Neural progenitor cell (in vitro differentiated cells): ENCODE measurements around the gene RBL2. TPM values are rescaled to one million over a fixed set of nuclear protein-coding genes. Genes with fewer than 3 reads are reported as not detected.

Source experiments
- DNase-seq: peaks from one replicate; pipeline ENCODE4 v3.0.0-alpha.2; 2016; ENCODE audit warnings: low spot score
- H2AFZ ChIP-seq: fragments of 200-600 bp; sonication (generic); replicated peaks from 2 replicates; pipeline ENCODE4 v1.6.1; 2016; ENCODE audit warnings: antibody characterized with exemption
- H3F3A ChIP-seq: fragments of 200-600 bp; sonication (generic); 2 replicates; pipeline ENCODE4 v1.6.1; 2016; ENCODE audit warnings: antibody characterized with exemption, low read depth
- H3K27ac ChIP-seq: fragments of 200-600 bp; sonication (generic); 2 replicates; pipeline ENCODE4 v1.5.1; 2016; ENCODE audit warnings: mild to moderate bottlenecking
- H3K27me3 ChIP-seq: fragments of 200-600 bp; sonication (generic); 2 replicates; pipeline ENCODE4 v1.6.1; 2016; ENCODE audit warnings: mild to moderate bottlenecking, moderate library complexity
- H3K36me3 ChIP-seq: fragments of 200-600 bp; sonication (generic); 2 replicates; pipeline ENCODE4 v1.5.1; 2016
- H3K4me1 ChIP-seq: fragments of 200-600 bp; sonication (generic); 2 replicates; pipeline ENCODE4 v1.6.1; 2016; ENCODE audit warnings: mixed run types
- H3K4me2 ChIP-seq: fragments of 200-600 bp; sonication (generic); 2 replicates; pipeline ENCODE4 v1.6.1; 2016
- H3K4me3 ChIP-seq: fragments of 200-600 bp; sonication (generic); 2 replicates; pipeline ENCODE4 v1.5.1; 2016
- H3K79me2 ChIP-seq: fragments of 200-600 bp; sonication (generic); 2 replicates; pipeline ENCODE4 v1.6.1; 2016; ENCODE audit warnings: low read depth
- H3K9ac ChIP-seq: fragments of 200-600 bp; sonication (generic); 2 replicates; pipeline ENCODE4 v1.6.1; 2016
- H3K9me3 ChIP-seq: fragments of 200-600 bp; sonication (generic); 2 replicates; pipeline ENCODE4 v1.5.1; 2016; ENCODE audit warnings: low read depth
- H4K20me1 ChIP-seq: fragments of 200-600 bp; sonication (generic); 2 replicates; pipeline ENCODE4 v1.6.1; 2016; ENCODE audit warnings: low read depth
- H3K27ac Mint-ChIP-seq: 3 replicates; pipeline ENCODE4 v1.8.0; 2021; ENCODE audit warnings: mixed read lengths
- H3K27me3 Mint-ChIP-seq: 2 replicates; pipeline ENCODE4 v1.8.0; 2022; ENCODE audit warnings: low read depth, mild to moderate bottlenecking, inconsistent platforms, moderate library complexity, mixed read lengths; ENCODE audit not compliant: insufficient read depth
- H3K36me3 Mint-ChIP-seq: 3 replicates; pipeline ENCODE4 v1.8.0; 2021; ENCODE audit warnings: mixed read lengths
- H3K4me1 Mint-ChIP-seq: 3 replicates; pipeline ENCODE4 v1.8.0; 2021; ENCODE audit warnings: mixed read lengths
- H3K4me3 Mint-ChIP-seq: 3 replicates; pipeline ENCODE4 v1.8.0; 2021; ENCODE audit warnings: mild to moderate bottlenecking, moderate library complexity, mixed read lengths
- H3K9me3 Mint-ChIP-seq: 3 replicates; pipeline ENCODE4 v1.8.0; 2020; ENCODE audit warnings: mixed read lengths
- EZH2 ChIP-seq: fragments of 200-600 bp; sonication (generic); IDR thresholded peaks from 2 replicates; pipeline ENCODE4 v1.6.1; 2017; ENCODE audit warnings: antibody characterized with exemption, mild to moderate bottlenecking, moderate library complexity
- EZH2phosphoT487 ChIP-seq: fragments of 200-600 bp; sonication (generic); IDR thresholded peaks from 2 replicates; pipeline ENCODE4 v1.6.1; 2017; ENCODE audit warnings: antibody characterized with exemption
- total RNA-seq: library from RNA; depleted of rRNA; stranded (reverse); fragments of >200 nt; gene quantifications from 2 replicates; pipeline ENCODE4 v1.2.3, GENCODE V29; 2015; ENCODE audit warnings: low replicate concordance
- TF ChIP-seq, protein P1 (sequence below): fragments of 200-600 bp; sonication (generic); IDR thresholded peaks from 2 replicates; pipeline ENCODE4 v1.5.1; 2017; ENCODE audit warnings: antibody characterized with exemption, mild to moderate bottlenecking

RBL2 gene
- total RNA-seq, 1 donor from 2014 or later = 58.1 TPM

GRCh38 chr16:53489755-53490154 is 55.5 kb downstream of the RBL2 start:
- Histone ChIP-seq H3F3A (no peaks in the 10 kb centered on the region), H3K36me3 (peaks cover 33% of the 10 kb centered on the region), H3K27me3 (no peaks in the 10 kb centered on the region), H3K4me2 (no peak overlapping the region), H3K4me3 (no peak overlapping the region), H3K9me3 (no peaks in the 10 kb centered on the region), H3K27ac (no peak overlapping the region), H3K4me1 (no peaks in the 10 kb centered on the region), H2AFZ (no peak overlapping the region), H3K79me2 (no peaks in the 10 kb centered on the region), H3K9ac (no peak overlapping the region), H4K20me1 (peaks cover 5% of the 10 kb centered on the region)
- no peaks in the 10 kb centered on the region for H3K4me1 Mint-ChIP-seq
- H3K4me3 Mint-ChIP-seq = no peak overlapping the region
- H3K9me3 Mint-ChIP-seq = peaks cover 2% of the 10 kb centered on the region
- TF ChIP-seq, protein P1, sequence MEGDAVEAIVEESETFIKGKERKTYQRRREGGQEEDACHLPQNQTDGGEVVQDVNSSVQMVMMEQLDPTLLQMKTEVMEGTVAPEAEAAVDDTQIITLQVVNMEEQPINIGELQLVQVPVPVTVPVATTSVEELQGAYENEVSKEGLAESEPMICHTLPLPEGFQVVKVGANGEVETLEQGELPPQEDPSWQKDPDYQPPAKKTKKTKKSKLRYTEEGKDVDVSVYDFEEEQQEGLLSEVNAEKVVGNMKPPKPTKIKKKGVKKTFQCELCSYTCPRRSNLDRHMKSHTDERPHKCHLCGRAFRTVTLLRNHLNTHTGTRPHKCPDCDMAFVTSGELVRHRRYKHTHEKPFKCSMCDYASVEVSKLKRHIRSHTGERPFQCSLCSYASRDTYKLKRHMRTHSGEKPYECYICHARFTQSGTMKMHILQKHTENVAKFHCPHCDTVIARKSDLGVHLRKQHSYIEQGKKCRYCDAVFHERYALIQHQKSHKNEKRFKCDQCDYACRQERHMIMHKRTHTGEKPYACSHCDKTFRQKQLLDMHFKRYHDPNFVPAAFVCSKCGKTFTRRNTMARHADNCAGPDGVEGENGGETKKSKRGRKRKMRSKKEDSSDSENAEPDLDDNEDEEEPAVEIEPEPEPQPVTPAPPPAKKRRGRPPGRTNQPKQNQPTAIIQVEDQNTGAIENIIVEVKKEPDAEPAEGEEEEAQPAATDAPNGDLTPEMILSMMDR = no peak
- no peak for TF ChIP-seq EZH2
- no peak for TF ChIP-seq EZH2phosphoT487
- H3K27me3 Mint-ChIP-seq = no peaks in the 10 kb centered on the region
- no peak for DNase-seq
- peaks cover 51% of the 10 kb centered on the region for H3K36me3 Mint-ChIP-seq
- no peak overlapping the region for H3K27ac Mint-ChIP-seq

GRCh38 chr16:53492503-53492902 is 58.2 kb downstream of the RBL2 start:
- Histone ChIP-seq H3K27me3 (no peaks in the 10 kb centered on the region), H3K27ac (no peak overlapping the region), H3K4me3 (no peak overlapping the region), H3K79me2 (no peaks in the 10 kb centered on the region), H3F3A (no peaks in the 10 kb centered on the region), H4K20me1 (peaks cover 5% of the 10 kb centered on the region), H3K9ac (no peak overlapping the region), H3K4me2 (no peak overlapping the region), H3K9me3 (no peaks in the 10 kb centered on the region), H3K36me3 (peaks cover 14% of the 10 kb centered on the region), H3K4me1 (no peaks in the 10 kb centered on the region), H2AFZ (no peak overlapping the region)
- H3K36me3 Mint-ChIP-seq = peaks cover 37% of the 10 kb centered on the region
- H3K27ac Mint-ChIP-seq = no peak overlapping the region
- no peaks in the 10 kb centered on the region for H3K4me1 Mint-ChIP-seq
- TF ChIP-seq, protein P1 = no peak
- DNase-seq = no peak
- H3K4me3 Mint-ChIP-seq = no peak overlapping the region
- no peaks in the 10 kb centered on the region for H3K9me3 Mint-ChIP-seq
- H3K27me3 Mint-ChIP-seq = no peaks in the 10 kb centered on the region

DNA sequence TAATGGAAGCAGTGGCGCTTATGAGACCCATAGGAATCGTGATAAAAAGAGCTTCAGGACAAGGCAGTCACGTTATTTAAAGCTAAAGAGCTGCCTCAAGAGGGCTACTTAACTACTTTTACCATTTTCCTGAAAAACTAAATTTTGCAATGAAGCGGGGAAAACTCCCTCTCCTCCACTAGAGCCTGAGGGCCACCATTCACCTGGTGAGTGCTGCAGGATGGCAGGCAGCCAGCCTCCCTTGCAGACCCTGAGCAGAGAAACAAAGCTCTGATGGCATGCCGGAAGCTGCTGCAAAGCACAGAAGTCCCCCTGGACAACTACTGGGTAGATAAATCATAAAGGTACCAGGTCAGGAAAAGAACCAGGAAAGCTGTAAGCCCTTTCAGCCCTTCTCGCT is 60.4 kb downstream of the RBL2 start:
- Mint-ChIP-seq H3K36me3 (peaks cover 32% of the 10 kb centered on the region), H3K9me3 (no peaks in the 10 kb centered on the region)

More for the DNA sequence above, 60.4 kb downstream of the RBL2 start:
- H2AFZ ChIP-seq = no peak overlapping the region
- no peak overlapping the region for H3K4me3 Mint-ChIP-seq
- no peaks in the 10 kb centered on the region for H3K4me1 Mint-ChIP-seq
- no peak overlapping the region for H3K4me2 ChIP-seq
- no peak overlapping the region for H3K4me3 ChIP-seq
- TF ChIP-seq, protein P1 = no peak
- TF ChIP-seq EZH2phosphoT487 (no peak), EZH2 (no peak)
- no peak overlapping the region for H3K27ac Mint-ChIP-seq
- H3K9ac ChIP-seq = no peak overlapping the region
- DNase-seq = no peak
- H3K27ac ChIP-seq = no peak overlapping the region
- H3F3A ChIP-seq = no peaks in the 10 kb centered on the region
- H4K20me1 ChIP-seq = peaks cover 5% of the 10 kb centered on the region
- H3K27me3 ChIP-seq = no peaks in the 10 kb centered on the region
- no peaks in the 10 kb centered on the region for H3K4me1 ChIP-seq
- no peaks in the 10 kb centered on the region for H3K79me2 ChIP-seq
- H3K36me3 ChIP-seq = peaks cover 8% of the 10 kb centered on the region
- H3K27me3 Mint-ChIP-seq = peaks cover 2% of the 10 kb centered on the region
- no peaks in the 10 kb centered on the region for H3K9me3 ChIP-seq
